Measurements from ENCODE around the gene KIF11. TPM values are rescaled to one million over a fixed set of nuclear protein-coding genes. Genes with fewer than 3 reads are reported as not detected.

The KIF11 gene
- total and polyA plus RNA-seq, 9 of the 15 experiments (the other 6 are each of a cell fraction or from before 2014, with no cell fraction given) = 11.3 to 54.4 (median 29.2) TPM

- TF ChIP-seq STAG1 (CRISPR knock-in tag; IDR thresholded peaks at IDR 0.05; ENCODE audit: borderline replicate concordance) (no peak), PBX2 (CRISPR knock-in tag; IDR thresholded peaks at IDR 0.05; ENCODE audit: low read depth) (no peak), PBX2 (tag; conservative IDR thresholded peaks at IDR 0.05; ENCODE audit: low read depth) (peak; percentile 89), RUNX1 (IDR thresholded peaks at IDR 0.05; ENCODE audit: low read depth) (no peak), ARID3A (IDR thresholded peaks at IDR 0.05; ENCODE audit: borderline replicate concordance, low read depth, low read length) (no peak), RFX1 (IDR thresholded peaks at IDR 0.05) (peak; percentile 48), CBX3 (IDR thresholded peaks at IDR 0.05; ENCODE audit: borderline replicate concordance in 1 of 2, low read length in 2 of 2) (peak in 1 of 2 experiments; percentile 99; a peak in 2 of 3 replicates)
Observed at GRCh38 chr10:92662848-92663247, 69.9 kb downstream of the KIF11 start (continued).

- no peak overlapping the region for H3K4me3 ChIP-seq
- in situ Hi-C loops (cut with MboI) = no loop called here
- POLR2A ChIA-PET = no interaction called here
Observed at GRCh38 chr10:92664322-92664721, 71.4 kb downstream of the KIF11 start.

More at GRCh38 chr10:92664322-92664721, 71.4 kb downstream of the KIF11 start:
- Histone ChIP-seq H3K9me1 (ENCODE audit: control insufficient read depth, insufficient read depth, low read length) (no peaks in the 10 kb centered on the region), H3K4me1 (replicated peaks in 1 of 2; ENCODE audit: control insufficient read depth in 2 of 2, insufficient read depth in 2 of 2, low read length in 2 of 2) (no peaks in the 10 kb centered on the region), H4K20me1 (replicated peaks; ENCODE audit: control insufficient read depth, insufficient read depth, low read length) (no peaks in the 10 kb centered on the region), H3K27me3 (ENCODE audit: control insufficient read depth in 2 of 2, insufficient read depth in 2 of 2, low read length in 2 of 2) (no peaks in the 10 kb centered on the region), H3K4me2 (ENCODE audit: insufficient read depth, low read length) (no peak overlapping the region), H3K79me2 (ENCODE audit: control insufficient read depth, insufficient read depth, low read length) (no peaks in the 10 kb centered on the region), H3K9me3 (replicated peaks; ENCODE audit: control insufficient read depth, insufficient read depth, low read depth, low read length) (no peaks in the 10 kb centered on the region), H3K36me3 (ENCODE audit: control insufficient read depth, insufficient read depth, low read length) (no peaks in the 10 kb centered on the region), H2AFZ (ENCODE audit: low read depth, low read length) (no peak overlapping the region), H3K9ac (ENCODE audit: insufficient read depth in 1 of 2, low read depth in 2 of 2, low read length in 2 of 2) (no peak overlapping the region), H3K27ac (ENCODE audit: extremely low read depth, low read depth, low read length) (no peak overlapping the region)
- ATAC-seq = no peak
- CTCF ChIA-PET (ENCODE audit: low intra/inter-chr PET ratio) = no interaction called here
- FAIRE-seq = no peak
- BruUV-seq (replicated peaks) = no TSS peak
- intact Hi-C loops (cut with micrococcal nuclease) = no loop called here
- no peak for DNase-seq (ENCODE audit: extremely low read depth in 1 of 4, low spot score in 3 of 4)
- TF ChIP-seq MAFK (IDR thresholded peaks at IDR 0.05; ENCODE audit: low read length) (peak; percentile 47), OTX1 (CRISPR knock-in tag; IDR thresholded peaks at IDR 0.05) (no peak), C11orf30 (IDR thresholded peaks at IDR 0.05; ENCODE audit: low read depth) (peak; percentile 52; the same call in 1 of the 2 replicates), MAFF (IDR thresholded peaks at IDR 0.05; ENCODE audit: low read length) (peak; percentile 57; the same call in 1 of the 2 replicates), MAFG (tag; conservative IDR thresholded peaks at IDR 0.05) (peak; percentile 41), ZNF316 (IDR thresholded peaks at IDR 0.05) (peak; percentile 83)

All from K562 (cell line).